Measurements from ENCODE around the gene PRKAR2B.

DNA sequence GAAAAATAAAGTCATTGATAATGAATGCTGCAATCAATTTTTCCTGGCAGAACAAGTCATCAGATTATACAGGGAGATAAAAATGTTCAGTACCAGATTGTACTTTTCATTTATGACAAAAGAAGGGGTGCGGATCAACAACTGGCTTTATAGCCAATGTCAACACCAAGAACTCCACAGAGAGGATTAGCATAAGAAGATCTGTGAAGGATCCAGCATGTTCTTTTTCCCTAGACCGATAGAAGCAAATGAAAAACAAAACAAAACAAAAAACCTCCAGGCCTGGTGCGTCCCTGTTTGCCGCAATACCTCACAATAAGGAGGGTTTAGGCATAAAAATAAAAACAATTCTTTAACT is 34.7 kb upstream of the PRKAR2B start:
- TF ChIP-seq, protein P1, sequence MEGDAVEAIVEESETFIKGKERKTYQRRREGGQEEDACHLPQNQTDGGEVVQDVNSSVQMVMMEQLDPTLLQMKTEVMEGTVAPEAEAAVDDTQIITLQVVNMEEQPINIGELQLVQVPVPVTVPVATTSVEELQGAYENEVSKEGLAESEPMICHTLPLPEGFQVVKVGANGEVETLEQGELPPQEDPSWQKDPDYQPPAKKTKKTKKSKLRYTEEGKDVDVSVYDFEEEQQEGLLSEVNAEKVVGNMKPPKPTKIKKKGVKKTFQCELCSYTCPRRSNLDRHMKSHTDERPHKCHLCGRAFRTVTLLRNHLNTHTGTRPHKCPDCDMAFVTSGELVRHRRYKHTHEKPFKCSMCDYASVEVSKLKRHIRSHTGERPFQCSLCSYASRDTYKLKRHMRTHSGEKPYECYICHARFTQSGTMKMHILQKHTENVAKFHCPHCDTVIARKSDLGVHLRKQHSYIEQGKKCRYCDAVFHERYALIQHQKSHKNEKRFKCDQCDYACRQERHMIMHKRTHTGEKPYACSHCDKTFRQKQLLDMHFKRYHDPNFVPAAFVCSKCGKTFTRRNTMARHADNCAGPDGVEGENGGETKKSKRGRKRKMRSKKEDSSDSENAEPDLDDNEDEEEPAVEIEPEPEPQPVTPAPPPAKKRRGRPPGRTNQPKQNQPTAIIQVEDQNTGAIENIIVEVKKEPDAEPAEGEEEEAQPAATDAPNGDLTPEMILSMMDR (IDR thresholded peaks at IDR 0.05) = no peak
- no peak for TF ChIP-seq POLR2A (IDR thresholded peaks at IDR 0.05)

Measured in body of pancreas (tissue), 4 donors.